Camera-type eye (tissue), 1 donor: ENCODE measurements around the gene PACSIN2. TPM values are rescaled to one million over a fixed set of nuclear protein-coding genes. Genes with fewer than 3 reads are reported as not detected.

Experiments
- total RNA-seq: library from RNA; depleted of rRNA; stranded (reverse); fragments of >200 nt; gene quantifications from one replicate; pipeline ENCODE4 v1.2.3, GENCODE V29; 2014

The PACSIN2 gene
- total RNA-seq, result 54.4 TPM

GRCh38 chr22:43014869-43015676 is at the start of gene PACSIN2:
Gene PACSIN2, minus strand, starts transcription at chr22:43015149. Its CDS starts 103,069 bp downstream, at chr22:42912080.

GRCh38 chr22:42856865-42857704 is 157.9 kb downstream of the PACSIN2 start, which contains the start of gene ARFGAP3:
Gene ARFGAP3, minus strand, starts transcription at chr22:42857273. Its CDS starts 91 bp downstream, at chr22:42857182.

Other genes starting within 250 kb of the PACSIN2 start
- gene ARFGAP3, start 157.9 kb downstream of the PACSIN2 start, total RNA-seq, result 60.7 TPM
- gene TTLL1, start 74.2 kb upstream of the PACSIN2 start, total RNA-seq, result 15.4 TPM
- not detected for gene BIK, start 95.6 kb upstream of the PACSIN2 start, total RNA-seq
- 17.4 TPM for gene MCAT, start 128.2 kb upstream of the PACSIN2 start, total RNA-seq
- gene TSPO, start 136.4 kb upstream of the PACSIN2 start, total RNA-seq, result 75.8 TPM
- gene TTLL12, start 172.0 kb upstream of the PACSIN2 start, total RNA-seq, result 31.8 TPM